Neural cell (in vitro differentiated cells): ENCODE results near the gene NOL9. TPM values are rescaled to one million over a fixed set of nuclear protein-coding genes. Genes with fewer than 3 reads are reported as not detected.

Source experiments
- H2AFZ ChIP-seq: fragments of 200-600, 300-800 bp; sonication (generic), shearing (Covaris generic); 2 replicates; pipeline ENCODE4 v1.6.0; 2014; ENCODE audit warnings: low read depth, mild to moderate bottlenecking, antibody characterized with exemption, low read length, moderate library complexity
- H3F3A ChIP-seq: fragments of 200-600 bp; shearing (Covaris generic); 2 replicates; pipeline ENCODE4 v1.6.1; 2016; ENCODE audit warnings: mild to moderate bottlenecking, moderate library complexity, mixed read lengths, antibody characterized with exemption, low read length; ENCODE audit not compliant: insufficient read depth, poor library complexity, severe bottlenecking
- H3K27ac ChIP-seq: fragments of 200-600, 300-800 bp; sonication (generic), shearing (Covaris generic); 2 replicates; pipeline ENCODE4 v1.5.1; 2014; ENCODE audit warnings: mild to moderate bottlenecking, low read length, moderate library complexity
- H3K27me3 ChIP-seq: fragments of 300-800, 200-600 bp; sonication (generic), shearing (Covaris generic); 2 replicates; pipeline ENCODE4 v1.6.0; 2014; ENCODE audit warnings: mild to moderate bottlenecking, low read depth, low read length, moderate library complexity; ENCODE audit not compliant: insufficient read depth
- H3K36me3 ChIP-seq: fragments of 300-800, 200-600 bp; sonication (generic), shearing (Covaris generic); 2 replicates; pipeline ENCODE4 v1.5.1; 2014; ENCODE audit warnings: mild to moderate bottlenecking, antibody characterized with exemption, low read length, moderate library complexity; ENCODE audit not compliant: insufficient read depth
- H3K4me2 ChIP-seq: fragments of 300-800, 200-600 bp; sonication (generic), shearing (Covaris generic); 2 replicates; pipeline ENCODE4 v1.6.0; 2014; ENCODE audit warnings: mild to moderate bottlenecking, low read length
- H3K4me3 ChIP-seq: fragments of 300-800, 200-600 bp; sonication (generic), shearing (Covaris generic); 2 replicates; pipeline ENCODE4 v1.5.1; 2014; ENCODE audit warnings: mild to moderate bottlenecking, low read length, moderate library complexity
- H3K79me2 ChIP-seq: fragments of 200-600 bp; shearing (Covaris generic); replicated peaks from 2 replicates; pipeline ENCODE4 v1.6.0; 2014; ENCODE audit warnings: mild to moderate bottlenecking, low read length, moderate library complexity; ENCODE audit not compliant: insufficient read depth
- H3K9ac ChIP-seq: fragments of 300-800, 200-600 bp; sonication (generic), shearing (Covaris generic); 2 replicates; pipeline ENCODE4 v1.6.1; 2016; ENCODE audit warnings: mild to moderate bottlenecking, low read length, mixed read lengths
- H3K9me2 ChIP-seq: fragments of 200-600 bp; shearing (Covaris generic); 2 replicates; pipeline ENCODE4 v1.6.1; 2016; ENCODE audit warnings: mild to moderate bottlenecking, low read length, mixed read lengths; ENCODE audit not compliant: insufficient read depth
- H3K9me3 ChIP-seq: fragments of 200-600, 300-800 bp; sonication (generic), shearing (Covaris generic); 2 replicates; pipeline ENCODE4 v1.6.1; 2016; ENCODE audit warnings: mild to moderate bottlenecking, mixed run types, low read length, moderate library complexity, mixed read lengths
- H4K20me1 ChIP-seq: fragments of 200-600 bp; shearing (Covaris generic); 2 replicates; pipeline ENCODE4 v1.6.1; 2016; ENCODE audit warnings: mild to moderate bottlenecking, mixed run types; ENCODE audit not compliant: insufficient read depth
- CTCF ChIP-seq: fragments of 450-650 bp; IDR thresholded peaks from 2 replicates; pipeline ENCODE4 v1.5.1; 2014; ENCODE audit warnings: antibody characterized with exemption, mild to moderate bottlenecking, moderate library complexity; ENCODE audit not compliant: poor library complexity, severe bottlenecking
- EP300 ChIP-seq: fragments of 450-650 bp; conservative IDR thresholded peaks from 2 replicates; pipeline ENCODE4 v1.6.1; 2014; ENCODE audit warnings: antibody characterized with exemption, mild to moderate bottlenecking, moderate library complexity; ENCODE audit not compliant: poor library complexity, severe bottlenecking
- EZH2 ChIP-seq: fragments of 200-600, 300-800 bp; shearing (Covaris generic), sonication (generic); IDR thresholded peaks from 2 replicates; pipeline ENCODE4 v1.6.1; 2014; ENCODE audit warnings: antibody characterized with exemption, low read length, borderline replicate concordance, mild to moderate bottlenecking; ENCODE audit not compliant: insufficient read depth, poor library complexity, severe bottlenecking
- MXI1 ChIP-seq: fragments of 450-650 bp; conservative IDR thresholded peaks from 2 replicates; pipeline ENCODE4 v1.6.1; 2014; ENCODE audit warnings: antibody characterized with exemption, mild to moderate bottlenecking; ENCODE audit not compliant: poor library complexity, severe bottlenecking
- POLR2AphosphoS5 ChIP-seq: IDR thresholded peaks from 2 replicates; pipeline ENCODE4 v1.6.1; 2012
- RAD21 ChIP-seq: fragments of 450-650 bp; conservative IDR thresholded peaks from 2 replicates; pipeline ENCODE4 v1.6.1; 2014; ENCODE audit warnings: antibody characterized with exemption, mild to moderate bottlenecking, moderate library complexity
- REST ChIP-seq: IDR thresholded peaks from 2 replicates; pipeline ENCODE4 v1.6.1; 2012; ENCODE audit warnings: borderline replicate concordance
- SMC3 ChIP-seq: fragments of 450-650 bp; conservative IDR thresholded peaks from 2 replicates; pipeline ENCODE4 v1.6.1; 2014; ENCODE audit warnings: antibody characterized with exemption, mild to moderate bottlenecking, moderate library complexity; ENCODE audit not compliant: poor library complexity
- TAF1 ChIP-seq: IDR thresholded peaks from 2 replicates; pipeline ENCODE4 v1.6.1; 2012; ENCODE audit warnings: low read depth
- polyA plus RNA-seq: library from polyadenylated mRNA; depleted of rRNA; stranded (reverse); fragments of >200 nt; gene quantifications from 2 replicates; pipeline ENCODE4 v1.2.3, GENCODE V29; 2014

NOL9 gene
- polyA plus RNA-seq, 1 donor from 2014 or later = 30.7 TPM

- Histone ChIP-seq H3K9me2 (no peaks in the 10 kb centered on the region), H3K4me2 (no peak overlapping the region), H3K4me3 (no peak overlapping the region), H3K27ac (no peak overlapping the region), H3F3A (no peaks in the 10 kb centered on the region), H2AFZ (no peak overlapping the region), H3K27me3 (no peaks in the 10 kb centered on the region), H3K9me3 (no peaks in the 10 kb centered on the region), H3K9ac (no peak overlapping the region), H3K79me2 (no peaks in the 10 kb centered on the region), H3K36me3 (no peaks in the 10 kb centered on the region), H4K20me1 (no peaks in the 10 kb centered on the region)
- TF ChIP-seq SMC3 (no peak), CTCF (no peak), REST (no peak), POLR2AphosphoS5 (no peak), EP300 (no peak), MXI1 (no peak), TAF1 (no peak), RAD21 (no peak), EZH2 (no peak)
These were observed 47.3 kb downstream of the NOL9 start for GRCh38 chr1:6507037-6507428.

- H3K79me2 ChIP-seq = no peaks in the 10 kb centered on the region
- no peak overlapping the region for H2AFZ ChIP-seq
- no peaks in the 10 kb centered on the region for H3K27me3 ChIP-seq
- no peaks in the 10 kb centered on the region for H3K9me3 ChIP-seq
- no peaks in the 10 kb centered on the region for H3K36me3 ChIP-seq
- no peaks in the 10 kb centered on the region for H3K9me2 ChIP-seq
- H3K9ac ChIP-seq = no peak overlapping the region
- H3K4me2 ChIP-seq = no peak overlapping the region
- TF ChIP-seq RAD21 = no peak
- no peak for TF ChIP-seq EZH2
- no peak for TF ChIP-seq MXI1
- TF ChIP-seq POLR2AphosphoS5 = no peak
- no peak for TF ChIP-seq CTCF
- no peak for TF ChIP-seq TAF1
- TF ChIP-seq SMC3 = no peak
- no peak for TF ChIP-seq EP300
- TF ChIP-seq REST = no peak
- no peaks in the 10 kb centered on the region for H3F3A ChIP-seq
- no peaks in the 10 kb centered on the region for H4K20me1 ChIP-seq
- H3K27ac ChIP-seq = no peak overlapping the region
- no peak overlapping the region for H3K4me3 ChIP-seq
These were observed 47.9 kb downstream of the NOL9 start for GRCh38 chr1:6506210-6507036.
